MM.1S (cell line): Measurements from ENCODE around the gene DTL.
"Not testable (repeated sequence)": the region's sequence is repeated elsewhere in the genome, so short reads cannot be mapped to it uniquely, and the experiment has no call there.

ENCODE experiments used
- DNase-seq: peaks from one replicate; pipeline ENCODE4 v3.0.0-alpha.2; 2015
- H2AFZ ChIP-seq: fragments of 300-600 bp; sonication (generic); 2 replicates; pipeline ENCODE4 v1.6.0; 2016; ENCODE audit warnings: antibody characterized with exemption, low read length
- H3F3A ChIP-seq: fragments of 300-600 bp; sonication (generic); 2 replicates; pipeline ENCODE4 v1.6.1; 2016; ENCODE audit warnings: mild to moderate bottlenecking, antibody characterized with exemption, low read length, moderate library complexity, mixed read lengths; ENCODE audit not compliant: insufficient read depth
- H3K27ac ChIP-seq: fragments of 300-600 bp; sonication (generic); 2 replicates; pipeline ENCODE4 v1.5.1; 2016; ENCODE audit warnings: mild to moderate bottlenecking, low read length
- H3K27me3 ChIP-seq: fragments of 300-600 bp; sonication (generic); replicated peaks from 2 replicates; pipeline ENCODE4 v1.6.0; 2016; ENCODE audit warnings: low read length; ENCODE audit not compliant: insufficient read depth
- H3K36me3 ChIP-seq: fragments of 300-600 bp; sonication (generic); replicated peaks from 2 replicates; pipeline ENCODE4 v1.6.1; 2016; ENCODE audit warnings: mild to moderate bottlenecking, low read length, mixed read lengths; ENCODE audit not compliant: insufficient read depth
- H3K4me1 ChIP-seq: fragments of 300-600 bp; sonication (generic); 2 replicates; pipeline ENCODE4 v1.6.1; 2016; ENCODE audit warnings: low read length, mixed read lengths
- H3K4me2 ChIP-seq: fragments of 300-600 bp; sonication (generic); 2 replicates; pipeline ENCODE4 v1.6.0; 2016; ENCODE audit warnings: low read depth, low read length
- H3K4me3 ChIP-seq: fragments of 300-600 bp; sonication (generic); 2 replicates; pipeline ENCODE4 v1.5.1; 2016; ENCODE audit warnings: low read length, mixed read lengths
- H3K79me2 ChIP-seq: fragments of 300-600 bp; sonication (generic); 2 replicates; pipeline ENCODE4 v1.6.1; 2016; ENCODE audit warnings: mixed run types, low read length, mixed read lengths
- H3K9ac ChIP-seq: fragments of 300-600 bp; sonication (generic); 2 replicates; pipeline ENCODE4 v1.6.1; 2016; ENCODE audit warnings: low read length, mixed read lengths
- H3K9me2 ChIP-seq: fragments of 300-600 bp; sonication (generic); replicated peaks from 2 replicates; pipeline ENCODE4 v1.6.1; 2016; ENCODE audit warnings: mild to moderate bottlenecking, low read length, mixed read lengths; ENCODE audit not compliant: insufficient read depth
- H3K9me3 ChIP-seq: fragments of 300-600 bp; sonication (generic); replicated peaks from 2 replicates; pipeline ENCODE4 v1.6.1; 2016; ENCODE audit warnings: mild to moderate bottlenecking, low read length, mixed read lengths; ENCODE audit not compliant: insufficient read depth
- H4K20me1 ChIP-seq: fragments of 300-600 bp; sonication (generic); 2 replicates; pipeline ENCODE4 v1.6.1; 2016; ENCODE audit warnings: mild to moderate bottlenecking, low read length, moderate library complexity, mixed read lengths; ENCODE audit not compliant: insufficient read depth
- EZH2 ChIP-seq: fragments of 300-600 bp; sonication (generic); optimal IDR thresholded peaks from 2 replicates; pipeline ENCODE3; 2017; ENCODE audit warnings: low read depth, mild to moderate bottlenecking, antibody characterized with exemption, low read length, mixed read lengths
- EZH2phosphoT487 ChIP-seq: fragments of 300-600 bp; sonication (generic); IDR thresholded peaks from 2 replicates; pipeline ENCODE4 v1.6.1; 2018; ENCODE audit warnings: antibody characterized with exemption, low read length
- TF ChIP-seq, protein P1 (sequence below): fragments of 300-600 bp; sonication (generic); IDR thresholded peaks from 2 replicates; pipeline ENCODE4 v1.5.1; 2016; ENCODE audit warnings: antibody characterized with exemption, low read length, mixed read lengths

The DTL gene

DNA sequence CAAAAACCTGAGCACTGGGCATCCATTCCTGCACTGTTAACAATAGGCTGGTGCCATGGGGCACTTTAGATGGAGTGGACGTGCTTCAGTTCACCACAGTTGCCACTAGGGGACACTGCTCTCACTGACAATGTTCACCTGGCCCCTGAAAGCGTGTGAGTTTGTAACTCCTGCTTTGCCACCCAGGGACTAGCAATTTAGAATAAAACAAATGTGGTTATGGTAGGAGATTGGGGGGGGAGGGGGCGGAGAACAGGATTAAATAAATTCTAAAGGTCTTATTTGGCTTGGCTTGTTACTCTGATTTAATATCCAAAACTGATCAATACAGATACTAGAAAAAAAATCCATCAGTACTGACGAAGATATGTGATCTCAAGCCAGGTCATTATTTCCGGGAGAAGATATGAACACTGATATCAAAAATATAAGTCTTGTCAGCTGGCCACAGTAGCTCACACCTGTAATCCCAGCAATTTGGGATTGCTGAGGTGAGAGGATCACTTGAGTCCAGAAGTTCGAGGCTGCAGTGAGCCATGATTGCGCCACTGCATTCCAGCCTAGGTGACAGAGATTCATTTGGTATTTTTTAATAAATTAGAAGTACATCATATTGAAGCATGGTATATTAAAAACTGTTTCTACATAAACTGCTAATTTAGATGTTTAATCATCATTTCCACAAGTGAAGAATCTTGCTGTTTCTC lies 23.4 kb upstream of the DTL start:
- Histone ChIP-seq H3K36me3 (peaks cover 3% of the 10 kb centered on the region; the same call in 1 of the 2 replicates), H3K79me2 (no peaks in the 10 kb centered on the region), H3F3A (peaks cover 3% of the 10 kb centered on the region), H3K4me1 (no peaks in the 10 kb centered on the region), H3K27ac (no peak overlapping the region), H3K27me3 (no peaks in the 10 kb centered on the region), H3K9ac (no peak overlapping the region), H4K20me1 (no peaks in the 10 kb centered on the region), H3K4me3 (no peak overlapping the region), H3K9me3 (no peaks in the 10 kb centered on the region), H3K4me2 (no peak overlapping the region), H3K9me2 (no peaks in the 10 kb centered on the region), H2AFZ (no peak overlapping the region)
- DNase-seq, result peak; percentile 72
- TF ChIP-seq, protein P1, sequence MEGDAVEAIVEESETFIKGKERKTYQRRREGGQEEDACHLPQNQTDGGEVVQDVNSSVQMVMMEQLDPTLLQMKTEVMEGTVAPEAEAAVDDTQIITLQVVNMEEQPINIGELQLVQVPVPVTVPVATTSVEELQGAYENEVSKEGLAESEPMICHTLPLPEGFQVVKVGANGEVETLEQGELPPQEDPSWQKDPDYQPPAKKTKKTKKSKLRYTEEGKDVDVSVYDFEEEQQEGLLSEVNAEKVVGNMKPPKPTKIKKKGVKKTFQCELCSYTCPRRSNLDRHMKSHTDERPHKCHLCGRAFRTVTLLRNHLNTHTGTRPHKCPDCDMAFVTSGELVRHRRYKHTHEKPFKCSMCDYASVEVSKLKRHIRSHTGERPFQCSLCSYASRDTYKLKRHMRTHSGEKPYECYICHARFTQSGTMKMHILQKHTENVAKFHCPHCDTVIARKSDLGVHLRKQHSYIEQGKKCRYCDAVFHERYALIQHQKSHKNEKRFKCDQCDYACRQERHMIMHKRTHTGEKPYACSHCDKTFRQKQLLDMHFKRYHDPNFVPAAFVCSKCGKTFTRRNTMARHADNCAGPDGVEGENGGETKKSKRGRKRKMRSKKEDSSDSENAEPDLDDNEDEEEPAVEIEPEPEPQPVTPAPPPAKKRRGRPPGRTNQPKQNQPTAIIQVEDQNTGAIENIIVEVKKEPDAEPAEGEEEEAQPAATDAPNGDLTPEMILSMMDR, result peak; percentile 99
- no peak for TF ChIP-seq EZH2phosphoT487

DNA sequence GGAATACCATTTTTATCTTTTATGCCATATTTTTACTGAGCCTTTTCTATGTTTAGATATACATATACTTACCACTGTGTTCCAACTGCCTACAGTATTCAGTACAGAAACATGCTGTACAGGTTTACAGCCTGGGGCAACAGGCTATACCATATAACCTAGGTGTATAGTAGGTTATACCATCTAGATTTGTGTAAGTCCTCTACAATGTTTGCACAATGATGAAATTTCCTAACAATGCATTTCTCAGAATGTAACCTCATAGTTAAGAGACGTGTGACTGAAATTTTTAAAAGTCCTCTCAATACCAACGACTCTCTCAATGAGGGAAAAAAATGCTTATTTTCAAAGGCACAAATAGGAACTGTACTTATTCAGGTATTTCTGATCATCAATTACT lies 21.9 kb upstream of the DTL start:
- Histone ChIP-seq H2AFZ (no peak overlapping the region), H3K27me3 (no peaks in the 10 kb centered on the region), H3K9me2 (no peaks in the 10 kb centered on the region), H3K4me1 (no peaks in the 10 kb centered on the region), H3K36me3 (peaks cover 3% of the 10 kb centered on the region; the same call in 1 of the 2 replicates), H3K79me2 (peaks cover 4% of the 10 kb centered on the region; the same call in 1 of the 2 replicates), H3K4me2 (no peak overlapping the region), H3K4me3 (no peak overlapping the region), H3K27ac (no peak overlapping the region), H3K9me3 (no peaks in the 10 kb centered on the region), H4K20me1 (no peaks in the 10 kb centered on the region), H3F3A (peaks cover 3% of the 10 kb centered on the region), H3K9ac (no peak overlapping the region)
- no peak for TF ChIP-seq EZH2
- no peak for TF ChIP-seq EZH2phosphoT487
- no peak for DNase-seq

DNA sequence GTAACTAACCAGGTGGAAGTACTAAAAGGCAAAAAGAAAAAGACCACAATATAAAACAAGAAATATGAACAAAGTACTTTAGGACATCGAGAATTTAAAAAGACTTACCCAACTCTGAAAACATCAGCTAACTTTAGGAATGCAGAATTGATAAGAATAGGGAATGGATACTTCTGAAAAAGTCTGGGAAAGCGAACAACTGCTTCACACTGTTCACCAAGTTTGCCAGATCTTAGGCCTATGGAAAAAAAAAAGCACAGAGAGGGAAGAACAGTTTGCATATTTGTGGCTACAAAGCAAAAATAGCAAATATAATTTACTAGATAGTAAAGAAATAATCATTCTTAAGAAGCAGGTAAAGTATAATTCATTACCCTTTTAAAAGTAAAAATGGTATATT lies 14.6 kb upstream of the DTL start:
- Histone ChIP-seq H3K79me2 (peaks cover 71% of the 10 kb centered on the region), H2AFZ (no peak overlapping the region), H3K4me1 (no peaks in the 10 kb centered on the region), H3F3A (no peaks in the 10 kb centered on the region), H3K27ac (no peak overlapping the region), H3K36me3 (peaks cover 9% of the 10 kb centered on the region), H3K9me3 (no peaks in the 10 kb centered on the region), H4K20me1 (peaks cover 28% of the 10 kb centered on the region; the same call in 1 of the 2 replicates), H3K4me2 (no peak overlapping the region), H3K4me3 (no peak overlapping the region), H3K9me2 (no peaks in the 10 kb centered on the region), H3K27me3 (no peaks in the 10 kb centered on the region), H3K9ac (no peak overlapping the region)
- no peak for DNase-seq
- TF ChIP-seq, protein P1, result no peak
- TF ChIP-seq EZH2, result no peak
- TF ChIP-seq EZH2phosphoT487, result no peak

DNA sequence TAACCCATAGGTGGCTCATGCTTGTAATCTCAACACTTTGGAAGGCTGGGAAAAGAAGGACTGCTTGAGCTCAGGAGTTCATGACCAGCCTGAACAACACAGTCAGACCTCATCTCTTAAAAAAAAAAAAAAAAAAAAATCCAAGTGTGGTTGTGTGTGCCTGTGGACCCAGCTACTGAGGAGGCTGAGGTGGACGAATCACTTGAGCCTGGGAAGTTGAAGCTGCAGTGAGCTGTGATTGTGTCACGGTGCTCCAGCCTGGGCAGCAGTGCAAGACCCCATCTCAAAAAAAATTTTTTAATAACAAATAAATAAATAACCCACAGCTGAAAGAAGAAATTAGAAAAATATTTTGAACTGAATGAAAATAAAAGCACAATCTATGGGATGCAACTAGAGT lies 14.0 kb upstream of the DTL start:
- Histone ChIP-seq H3K79me2 (peaks cover 77% of the 10 kb centered on the region), H3F3A (no peaks in the 10 kb centered on the region), H3K4me1 (no peaks in the 10 kb centered on the region), H3K27me3 (no peaks in the 10 kb centered on the region), H3K9me2 (no peaks in the 10 kb centered on the region), H3K36me3 (peaks cover 9% of the 10 kb centered on the region), H3K9ac (no peak overlapping the region), H4K20me1 (peaks cover 34% of the 10 kb centered on the region), H3K4me2 (no peak overlapping the region), H3K4me3 (no peak overlapping the region), H3K9me3 (no peaks in the 10 kb centered on the region), H2AFZ (no peak overlapping the region), H3K27ac (no peak overlapping the region)
- TF ChIP-seq EZH2phosphoT487, result no peak
- TF ChIP-seq, protein P1, result no peak
- TF ChIP-seq EZH2, result no peak
- no peak for DNase-seq

DNA sequence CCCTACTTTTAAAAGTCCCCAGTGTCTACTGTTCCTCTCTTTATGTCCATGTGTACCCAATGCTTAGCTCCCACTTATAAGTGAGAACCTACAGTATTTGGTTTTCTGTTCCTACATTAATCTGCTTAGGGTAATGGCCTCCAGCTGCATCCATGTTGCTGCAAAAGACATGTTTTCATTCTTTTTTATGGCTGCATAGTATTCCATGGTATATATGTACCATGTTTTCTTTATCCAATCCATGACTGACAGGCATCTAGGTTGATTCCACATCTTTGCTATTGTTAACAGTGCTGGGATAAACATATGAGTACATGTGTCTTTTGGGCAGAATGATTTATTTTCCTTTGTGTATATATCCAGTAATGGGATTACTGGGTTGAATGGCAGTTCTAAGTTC lies 12.6 kb upstream of the DTL start:
- H3K4me3 ChIP-seq, H3K4me2 ChIP-seq, H3K9me2 ChIP-seq, H3K9ac ChIP-seq, H3K9me3 ChIP-seq, H2AFZ ChIP-seq, H3F3A ChIP-seq, H3K27me3 ChIP-seq, DNase-seq, H3K27ac ChIP-seq, H3K36me3 ChIP-seq, H3K4me1 ChIP-seq: not testable (repeated sequence)
- peaks cover 89% of the 10 kb centered on the region for H3K79me2 ChIP-seq
- peaks cover 44% of the 10 kb centered on the region for H4K20me1 ChIP-seq
